HG02588 (cell line): Measurements from ENCODE around the gene MPLKIP.
A peak's percentile ranks its signal among the peaks of the same experiment; 100 is the strongest.
"Not testable (repeated sequence)": the region's sequence is repeated elsewhere in the genome, so short reads cannot be mapped to it uniquely, and the experiment has no call there.

Experiments
- ATAC-seq: cut with Tn5 transposase; IDR thresholded peaks from one replicate; pipeline ENCODE4 v1.9.1; 2021; ENCODE audit warnings: mild to moderate bottlenecking, moderate library complexity; ENCODE audit not compliant: unreplicated experiment

The MPLKIP gene

GRCh38 chr7:40133561-40134427, 628 bp downstream of the MPLKIP start:
- peak; percentile 43 for ATAC-seq

GRCh38 chr7:40122940-40123254, 11.5 kb downstream of the MPLKIP start:
- no peak for ATAC-seq

GRCh38 chr7:40122100-40122939, 12.1 kb downstream of the MPLKIP start:
- not testable (repeated sequence) for ATAC-seq

- no peak for ATAC-seq
Measured at GRCh38 chr7:40120020-40120419, 14.4 kb downstream of the MPLKIP start.

- ATAC-seq = not testable (repeated sequence)
Measured at GRCh38 chr7:40118201-40118600, 16.2 kb downstream of the MPLKIP start.

- not testable (repeated sequence) for ATAC-seq
Measured at GRCh38 chr7:40117199-40117598, 17.2 kb downstream of the MPLKIP start.

- ATAC-seq = no peak
Measured at GRCh38 chr7:40115936-40116335, 18.5 kb downstream of the MPLKIP start.

GRCh38 chr7:40105879-40106473, 28.4 kb downstream of the MPLKIP start:
- ATAC-seq = no peak

- no peak for ATAC-seq
Measured at GRCh38 chr7:40102897-40103296, 31.5 kb downstream of the MPLKIP start.

- no peak for ATAC-seq
Measured at GRCh38 chr7:40101201-40101600, 33.2 kb downstream of the MPLKIP start.

- ATAC-seq = no peak
Measured at GRCh38 chr7:40099837-40100236, 34.6 kb downstream of the MPLKIP start.

- no peak for ATAC-seq
Measured at GRCh38 chr7:40098810-40099209, 35.6 kb downstream of the MPLKIP start.

- no peak for ATAC-seq
Measured at GRCh38 chr7:40097728-40098127, 36.7 kb downstream of the MPLKIP start.

GRCh38 chr7:40095695-40096327, 38.6 kb downstream of the MPLKIP start:
- no peak for ATAC-seq

GRCh38 chr7:40095230-40095629, 39.2 kb downstream of the MPLKIP start:
- ATAC-seq = no peak

- ATAC-seq = no peak
Measured at GRCh38 chr7:40093631-40094350, 40.6 kb downstream of the MPLKIP start.

GRCh38 chr7:40092182-40092581, 42.2 kb downstream of the MPLKIP start:
- no peak for ATAC-seq

- ATAC-seq = no peak
Measured at GRCh38 chr7:40077849-40078248, 56.6 kb downstream of the MPLKIP start.
